Embryonic facial prominence (tissue), 1 donor: ENCODE measurements around the gene C9orf72.

ENCODE experiments used
- DNase-seq: peaks from one replicate; pipeline ENCODE4 v3.0.0-alpha.2; 2016; ENCODE audit errors: extremely low spot score

Gene C9orf72

GRCh38 chr9:27581826-27582225 is 8.5 kb upstream of the C9orf72 start:
- DNase-seq, result no peak

- DNase-seq, result peak; percentile 94
Measured at GRCh38 chr9:27573634-27574590, 631 bp upstream of the C9orf72 start.

GRCh38 chr9:27572566-27572917 is 739 bp downstream of the C9orf72 start:
- peak; percentile 16 for DNase-seq

GRCh38 chr9:27572061-27572460 is 1.2 kb downstream of the C9orf72 start:
- DNase-seq, result no peak

GRCh38 chr9:27571011-27571410 is 2.3 kb downstream of the C9orf72 start:
- no peak for DNase-seq

- no peak for DNase-seq
Measured at GRCh38 chr9:27569406-27569805, 3.9 kb downstream of the C9orf72 start.

- no peak for DNase-seq
Measured at GRCh38 chr9:27566118-27566517, 7.2 kb downstream of the C9orf72 start.

GRCh38 chr9:27565696-27566095 is 7.6 kb downstream of the C9orf72 start:
- DNase-seq, result no peak

GRCh38 chr9:27564670-27565069 is 8.6 kb downstream of the C9orf72 start:
- no peak for DNase-seq

- DNase-seq, result no peak
Measured at GRCh38 chr9:27563738-27564430, 9.4 kb downstream of the C9orf72 start.

- DNase-seq, result no peak
Measured at GRCh38 chr9:27561685-27562084, 11.6 kb downstream of the C9orf72 start.

GRCh38 chr9:27560457-27560856 is 12.8 kb downstream of the C9orf72 start:
- no peak for DNase-seq

GRCh38 chr9:27558307-27558706 is 15.0 kb downstream of the C9orf72 start:
- no peak for DNase-seq

- DNase-seq, result no peak
Measured at GRCh38 chr9:27556470-27556869, 16.8 kb downstream of the C9orf72 start.

GRCh38 chr9:27554712-27555111 is 18.6 kb downstream of the C9orf72 start:
- DNase-seq, result no peak

GRCh38 chr9:27549196-27549755 is 24.0 kb downstream of the C9orf72 start:
- DNase-seq, result no peak

GRCh38 chr9:27548055-27548741 is 25.1 kb downstream of the C9orf72 start:
- DNase-seq, result peak; percentile 62

GRCh38 chr9:27545471-27545870 is 27.8 kb downstream of the C9orf72 start:
- no peak for DNase-seq

- DNase-seq, result no peak
Measured at GRCh38 chr9:27542508-27542907, 30.8 kb downstream of the C9orf72 start.

GRCh38 chr9:27541740-27542139 is 31.5 kb downstream of the C9orf72 start:
- no peak for DNase-seq

GRCh38 chr9:27540502-27540901 is 32.8 kb downstream of the C9orf72 start:
- DNase-seq, result no peak
